Right forelimb (tissue), 1 donor: ENCODE results near the gene PHAF1.
A peak's percentile ranks its signal among the peaks of the same experiment; 100 is the strongest.
"Not testable (repeated sequence)": the region's sequence is repeated elsewhere in the genome, so short reads cannot be mapped to it uniquely, and the experiment has no call there.

ENCODE experiments used
- DNase-seq: peaks from one replicate; pipeline ENCODE4 v3.0.0-alpha.2; 2018

PHAF1 gene

GRCh38 chr16:67105881-67106280, 3.9 kb upstream of the PHAF1 start:
- no peak for DNase-seq

DNA sequence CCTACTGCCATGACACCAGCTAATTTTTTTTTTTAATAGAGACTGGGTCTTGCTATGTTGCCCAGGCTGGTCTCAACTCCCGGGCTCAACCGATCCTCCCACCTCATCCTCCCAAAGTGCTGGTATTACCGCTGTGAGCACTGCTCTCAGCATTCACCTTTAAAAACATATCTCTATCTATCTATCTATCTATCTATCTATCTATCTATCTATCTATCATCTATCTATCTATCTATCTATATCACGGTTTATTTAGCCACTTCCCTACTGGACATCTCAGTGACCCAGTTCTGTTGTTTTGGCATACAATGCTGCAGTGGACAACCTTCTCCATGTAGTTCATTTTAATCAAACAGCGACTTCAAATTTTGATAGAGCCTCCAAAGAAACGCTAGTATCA, 1.3 kb upstream of the PHAF1 start:
- no peak for DNase-seq

DNA sequence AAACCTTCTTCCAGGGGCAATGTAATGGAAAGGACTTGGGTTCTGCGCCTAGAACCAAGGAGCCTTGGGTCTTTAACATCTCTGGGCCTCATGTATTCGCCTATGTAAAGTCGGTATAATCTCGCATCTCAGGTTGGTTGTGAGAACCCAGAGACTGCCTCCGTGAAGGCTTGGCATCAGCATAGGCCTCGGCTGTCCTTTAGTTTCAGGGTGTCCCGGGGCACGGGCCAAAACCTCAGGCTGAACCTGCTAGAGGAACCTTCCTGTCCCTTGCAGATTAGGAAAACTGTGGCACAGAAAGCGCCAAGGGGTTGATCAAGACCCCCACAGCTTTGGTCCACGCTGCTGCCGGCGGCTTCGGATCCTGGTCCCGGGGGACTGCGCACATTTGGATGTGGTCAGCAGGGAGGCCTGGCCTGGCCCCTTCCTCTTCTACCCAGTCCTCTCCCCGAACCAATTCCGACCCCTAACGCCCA, 772 bp upstream of the PHAF1 start:
- peak; percentile 48 for DNase-seq

DNA sequence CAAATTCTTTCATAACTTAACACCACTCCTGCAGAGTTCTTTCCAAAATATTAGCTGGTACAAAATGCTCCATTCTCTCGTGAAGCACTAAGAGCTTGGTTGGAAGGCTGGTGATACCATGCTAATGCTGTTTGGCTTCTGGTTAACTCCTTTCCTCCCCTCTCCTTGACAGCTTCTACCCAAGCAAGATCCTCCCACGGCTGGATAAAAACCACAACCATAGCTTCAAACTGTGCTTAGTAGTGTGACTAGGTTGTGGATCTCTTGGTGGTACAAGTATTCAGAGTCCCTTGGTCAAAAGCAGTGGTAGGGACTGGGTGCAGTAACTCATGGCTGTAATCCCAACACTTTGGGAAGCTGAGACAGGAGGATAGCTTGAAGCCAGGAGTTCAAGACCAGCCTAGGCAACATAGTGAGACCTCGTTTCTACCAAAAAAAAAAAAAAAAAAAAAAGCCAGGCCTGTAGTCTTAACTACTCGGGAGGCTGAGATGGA, 2.3 kb downstream of the PHAF1 start:
- no peak for DNase-seq

GRCh38 chr16:67112591-67113399, 3.1 kb downstream of the PHAF1 start:
- DNase-seq, result no peak

DNA sequence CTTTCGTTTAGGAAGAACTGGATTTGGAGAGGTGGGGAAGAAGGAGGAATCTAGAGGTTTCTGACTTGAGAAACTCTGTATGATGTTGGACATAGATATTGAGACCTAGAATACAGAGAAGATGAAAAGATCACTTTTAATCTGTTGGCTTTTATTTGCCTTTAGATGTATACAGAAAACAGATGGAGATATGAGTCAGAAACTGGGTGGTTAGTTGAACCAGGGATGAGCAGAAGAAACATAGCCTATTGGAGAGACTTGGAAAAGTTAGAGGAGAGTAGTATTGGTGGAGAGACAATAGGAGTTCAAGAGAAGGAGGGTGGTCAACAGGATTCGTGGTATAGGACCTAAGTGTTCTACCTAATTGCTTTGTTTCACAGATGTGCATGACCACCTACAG, 5.1 kb downstream of the PHAF1 start:
- DNase-seq, result no peak

DNA sequence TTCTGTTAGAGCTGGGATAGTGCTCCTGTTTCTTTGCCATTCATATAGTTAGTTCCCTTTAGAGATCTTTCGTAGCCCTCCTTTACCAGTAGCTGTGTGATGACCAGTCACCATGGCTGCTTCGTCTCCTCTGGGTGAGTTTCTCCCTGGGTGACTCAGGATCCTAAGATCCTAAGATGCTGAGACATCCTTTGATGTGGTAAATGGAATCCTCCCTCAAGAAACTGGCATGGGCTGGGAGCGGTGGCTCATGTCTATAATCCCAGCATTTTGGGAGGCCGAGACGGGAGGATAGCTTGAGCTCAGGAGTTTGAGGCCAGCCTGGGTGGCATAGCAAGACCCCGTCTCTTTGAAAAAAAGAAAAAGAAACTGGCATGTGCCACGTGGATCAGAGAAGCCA, 5.9 kb downstream of the PHAF1 start:
- DNase-seq, result no peak

- no peak for DNase-seq
Observed at GRCh38 chr16:67116388-67117311, 6.9 kb downstream of the PHAF1 start.

DNA sequence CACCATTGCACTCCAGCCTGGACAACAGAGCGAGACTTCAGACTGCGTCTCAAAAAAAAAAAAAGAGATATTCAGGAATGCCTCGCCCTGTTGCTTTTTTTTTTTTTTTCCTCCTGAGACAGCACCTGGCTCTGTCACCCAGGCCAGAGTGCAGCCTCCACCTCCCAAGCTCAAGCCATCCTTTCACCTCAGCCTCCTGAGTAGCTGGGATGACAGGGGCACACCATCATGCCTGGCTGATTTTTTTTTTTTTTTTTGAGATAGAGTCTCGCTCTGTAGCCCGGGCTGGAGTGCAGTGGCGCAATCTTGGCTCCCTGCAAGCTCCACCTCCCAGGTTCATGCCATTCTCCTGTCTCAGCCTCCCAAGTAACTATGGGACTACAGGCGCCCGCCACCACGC, 8.0 kb downstream of the PHAF1 start:
- DNase-seq, result no peak

DNA sequence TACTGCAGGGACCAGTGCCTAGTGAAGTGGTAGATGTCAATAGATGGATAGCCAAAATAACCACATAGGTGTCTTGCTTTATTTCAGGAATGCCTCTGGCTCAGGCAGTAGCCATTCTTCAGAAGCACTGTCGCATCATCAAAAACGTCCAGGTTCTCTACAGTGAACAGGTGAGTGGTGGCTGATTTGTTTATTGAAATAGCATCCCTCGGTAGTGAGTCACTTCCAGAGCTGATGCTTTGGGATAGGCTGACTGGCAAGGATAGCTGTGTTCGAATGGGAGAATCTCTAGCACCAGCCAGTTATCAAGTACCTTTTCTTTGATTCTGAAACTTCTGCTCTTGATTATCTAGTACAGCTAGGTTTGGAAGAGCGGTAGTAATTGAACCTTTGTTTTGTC, 10.3 kb downstream of the PHAF1 start:
- no peak for DNase-seq

- DNase-seq, result not testable (repeated sequence)
Observed at GRCh38 chr16:67122799-67123198, 13.1 kb downstream of the PHAF1 start.

DNA sequence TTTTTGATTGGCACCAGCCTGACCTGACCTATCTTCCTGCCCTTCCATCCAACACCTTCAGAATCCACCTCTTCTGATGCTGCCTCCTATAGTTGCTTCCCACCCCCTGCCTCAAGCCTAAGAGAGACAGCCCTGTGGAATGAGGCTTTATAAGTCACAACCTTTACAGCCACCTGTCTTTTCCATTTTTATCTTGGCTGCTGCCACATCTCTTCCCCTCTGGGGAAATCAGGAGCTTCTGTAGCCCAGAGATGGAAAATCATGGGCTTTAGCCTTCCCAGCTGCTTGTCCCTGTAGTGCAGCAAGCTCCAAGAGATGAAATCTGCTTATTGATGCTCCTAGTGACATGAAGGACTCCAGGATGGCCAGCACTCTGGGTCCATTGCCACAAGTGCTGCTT, 18.7 kb downstream of the PHAF1 start:
- no peak for DNase-seq

- DNase-seq, result no peak
Observed at GRCh38 chr16:67128887-67129286, 19.1 kb downstream of the PHAF1 start.

GRCh38 chr16:67129422-67129821, 19.7 kb downstream of the PHAF1 start:
- DNase-seq, result no peak

DNA sequence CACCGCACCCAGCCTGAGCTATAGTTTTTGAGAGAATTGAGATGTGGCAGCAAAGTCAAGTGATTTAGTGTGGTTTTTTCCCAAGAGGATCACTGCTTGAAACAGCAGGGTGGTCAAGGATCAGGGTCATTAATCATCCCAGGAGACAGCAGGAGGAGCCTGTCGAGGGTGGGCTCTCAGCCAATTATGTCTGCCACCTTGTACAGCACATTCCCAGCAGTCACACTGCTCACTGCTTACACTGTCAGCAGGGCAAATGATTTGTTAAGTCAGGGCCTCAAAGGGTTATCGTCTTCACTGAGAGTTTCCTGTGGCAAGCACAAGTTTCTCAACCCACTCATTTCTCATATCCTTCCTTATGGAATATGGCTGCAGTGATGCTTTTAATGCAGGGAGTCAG, 27.9 kb downstream of the PHAF1 start:
- no peak for DNase-seq

DNA sequence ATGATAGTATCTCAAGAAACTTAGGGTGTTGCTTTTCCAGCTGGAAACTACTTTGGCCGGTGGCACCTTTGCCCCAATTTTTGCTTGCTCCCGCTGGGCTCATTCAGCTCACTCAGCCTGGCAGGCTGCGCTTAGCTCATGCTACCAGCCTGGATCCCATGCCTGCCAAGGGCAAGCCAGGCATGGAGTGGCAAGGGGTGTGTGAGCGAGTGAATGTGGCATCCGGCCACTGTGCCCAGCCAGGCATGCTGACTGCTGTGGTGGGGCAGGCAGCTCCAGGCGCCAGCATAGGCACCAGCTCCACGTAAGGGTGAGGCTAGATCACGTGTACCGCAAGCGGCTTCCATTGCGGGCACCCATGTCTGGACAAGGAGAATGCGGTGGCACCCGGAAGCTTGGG, 31.6 kb downstream of the PHAF1 start:
- DNase-seq, result no peak

DNA sequence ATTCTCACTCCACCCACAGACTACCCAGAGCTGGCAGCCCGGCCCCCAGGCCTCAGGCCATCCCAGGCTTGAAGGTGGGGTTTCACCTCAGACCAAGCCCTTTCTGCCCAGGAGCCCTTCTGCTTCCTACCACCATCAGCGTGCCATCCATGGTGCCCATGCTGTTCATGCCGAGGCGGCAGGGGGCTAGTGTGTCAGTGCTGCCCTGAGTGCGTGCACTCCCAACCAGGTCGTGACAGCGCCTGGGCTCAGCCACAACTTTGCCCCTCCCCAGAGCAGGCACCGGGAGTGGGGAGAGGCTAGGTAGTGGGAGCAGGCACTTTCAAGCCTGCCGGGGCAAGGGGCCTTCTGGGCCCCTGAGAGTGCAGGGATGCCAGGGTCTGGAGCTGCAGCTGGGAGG, 32.6 kb downstream of the PHAF1 start:
- DNase-seq, result no peak

DNA sequence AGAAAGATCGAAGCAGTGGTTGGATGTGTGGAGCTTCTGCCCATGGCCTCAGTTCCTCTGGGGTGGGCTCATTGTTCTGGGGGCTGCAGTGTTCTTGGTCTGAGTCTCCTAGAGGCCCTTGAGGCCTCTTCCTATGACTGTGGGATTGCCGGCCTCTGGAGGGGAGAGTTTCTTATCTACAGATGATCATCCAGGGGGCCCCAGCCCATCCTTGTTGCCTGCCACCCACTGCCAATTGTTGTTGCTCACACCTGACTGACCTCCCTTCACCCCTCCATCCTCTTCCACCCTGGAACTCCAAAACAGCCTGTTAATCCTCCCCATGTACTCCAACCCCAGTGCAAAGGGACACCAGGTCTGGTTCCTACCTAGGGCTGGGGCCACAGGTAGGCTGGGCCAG, 35.2 kb downstream of the PHAF1 start:
- no peak for DNase-seq

DNA sequence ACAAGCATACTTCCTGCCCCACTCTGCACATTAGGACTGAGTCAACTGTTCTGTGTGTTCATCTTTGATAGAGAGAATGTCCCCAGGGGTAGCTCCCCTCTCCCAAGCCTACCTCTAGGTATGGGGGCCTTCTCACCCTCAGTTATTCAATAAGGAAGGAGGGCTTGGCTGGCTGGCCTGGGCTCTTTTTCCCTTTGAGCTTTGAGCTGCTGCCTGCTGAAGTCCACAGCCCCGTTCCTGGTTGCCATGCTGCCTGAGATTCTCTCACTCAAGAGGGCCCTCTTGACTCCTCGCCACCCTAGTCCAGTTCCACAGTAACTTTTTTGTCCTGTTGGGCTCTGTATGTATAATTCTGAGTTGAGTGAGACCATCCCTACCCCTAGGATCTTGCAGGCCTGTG, 36.0 kb downstream of the PHAF1 start:
- DNase-seq, result no peak

GRCh38 chr16:67146523-67147357, 37.0 kb downstream of the PHAF1 start:
- no peak for DNase-seq

- no peak for DNase-seq
Observed at GRCh38 chr16:67147437-67148140, 37.8 kb downstream of the PHAF1 start.

- DNase-seq, result no peak
Observed at GRCh38 chr16:67148221-67148620, 38.5 kb downstream of the PHAF1 start.
